ENCODE results near the gene SPO11. TPM values are rescaled to one million over a fixed set of nuclear protein-coding genes. Genes with fewer than 3 reads are reported as not detected.

Gene SPO11
- total and polyA plus RNA-seq, 2 of the 13 experiments (the other 11 are each of a cell fraction or from before 2014, with no cell fraction given): not detected

DNA sequence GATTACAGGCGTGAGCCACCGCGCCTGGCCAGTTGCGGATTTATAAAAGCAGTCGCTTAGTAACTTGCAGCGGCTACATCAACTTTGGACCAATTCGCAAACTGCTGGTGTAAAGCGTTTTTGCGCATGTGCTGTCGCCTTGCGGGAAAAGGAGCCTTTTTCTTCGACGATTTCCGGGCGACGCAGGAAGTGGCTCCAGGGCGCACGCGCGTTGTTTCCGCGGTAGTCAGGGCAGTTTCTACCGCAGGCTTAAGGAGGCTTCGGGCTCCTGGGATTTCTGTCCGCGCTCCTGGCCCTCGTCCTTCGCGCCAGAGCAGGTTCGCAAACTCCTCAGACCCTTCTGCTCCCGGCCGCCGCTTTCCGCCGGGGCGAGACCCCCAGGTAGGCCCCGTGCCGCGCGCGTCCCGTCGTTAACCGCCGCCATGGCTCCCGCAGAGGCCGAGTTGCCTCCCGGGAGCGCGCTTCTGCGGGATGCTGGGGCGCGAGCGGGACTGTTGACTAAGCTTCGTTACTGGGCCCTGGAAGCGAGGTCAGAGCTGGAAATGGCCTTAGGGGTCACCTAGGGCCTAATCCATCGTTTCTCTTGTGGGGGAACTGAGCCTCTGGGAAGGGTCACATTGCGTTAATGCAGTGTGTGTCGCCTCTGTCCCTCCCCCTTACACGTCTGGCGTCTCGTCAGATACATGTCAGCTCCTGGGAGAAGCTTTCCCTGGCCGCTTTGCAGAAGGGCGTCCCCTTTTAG, 21.6 kb downstream of the SPO11 start, which contains the start of gene RAE1 (continued):
- peak; percentile 86; the same call in 1 of the 2 replicates for TF ChIP-seq ZBTB4 (CRISPR knock-in tag; IDR thresholded peaks at IDR 0.05; ENCODE audit: borderline replicate concordance)
- TF ChIP-seq, protein P1, sequence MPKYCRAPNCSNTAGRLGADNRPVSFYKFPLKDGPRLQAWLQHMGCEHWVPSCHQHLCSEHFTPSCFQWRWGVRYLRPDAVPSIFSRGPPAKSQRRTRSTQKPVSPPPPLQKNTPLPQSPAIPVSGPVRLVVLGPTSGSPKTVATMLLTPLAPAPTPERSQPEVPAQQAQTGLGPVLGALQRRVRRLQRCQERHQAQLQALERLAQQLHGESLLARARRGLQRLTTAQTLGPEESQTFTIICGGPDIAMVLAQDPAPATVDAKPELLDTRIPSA (CRISPR knock-in tag; IDR thresholded peaks at IDR 0.05; ENCODE audit: borderline replicate concordance): no peak
- no peak for TF ChIP-seq ZNF382 (CRISPR knock-in tag; IDR thresholded peaks at IDR 0.05; ENCODE audit: borderline replicate concordance)
- TF ChIP-seq POLR2G (IDR thresholded peaks at IDR 0.05; ENCODE audit: low read depth, low read length): peak; percentile 98
- TF ChIP-seq, protein P2, sequence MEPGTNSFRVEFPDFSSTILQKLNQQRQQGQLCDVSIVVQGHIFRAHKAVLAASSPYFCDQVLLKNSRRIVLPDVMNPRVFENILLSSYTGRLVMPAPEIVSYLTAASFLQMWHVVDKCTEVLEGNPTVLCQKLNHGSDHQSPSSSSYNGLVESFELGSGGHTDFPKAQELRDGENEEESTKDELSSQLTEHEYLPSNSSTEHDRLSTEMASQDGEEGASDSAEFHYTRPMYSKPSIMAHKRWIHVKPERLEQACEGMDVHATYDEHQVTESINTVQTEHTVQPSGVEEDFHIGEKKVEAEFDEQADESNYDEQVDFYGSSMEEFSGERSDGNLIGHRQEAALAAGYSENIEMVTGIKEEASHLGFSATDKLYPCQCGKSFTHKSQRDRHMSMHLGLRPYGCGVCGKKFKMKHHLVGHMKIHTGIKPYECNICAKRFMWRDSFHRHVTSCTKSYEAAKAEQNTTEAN (CRISPR knock-in tag; conservative IDR thresholded peaks at IDR 0.05): 0 out of 2 replicates have a peak, but pooled peaks have one; percentile 40
- TF ChIP-seq, protein P3, sequence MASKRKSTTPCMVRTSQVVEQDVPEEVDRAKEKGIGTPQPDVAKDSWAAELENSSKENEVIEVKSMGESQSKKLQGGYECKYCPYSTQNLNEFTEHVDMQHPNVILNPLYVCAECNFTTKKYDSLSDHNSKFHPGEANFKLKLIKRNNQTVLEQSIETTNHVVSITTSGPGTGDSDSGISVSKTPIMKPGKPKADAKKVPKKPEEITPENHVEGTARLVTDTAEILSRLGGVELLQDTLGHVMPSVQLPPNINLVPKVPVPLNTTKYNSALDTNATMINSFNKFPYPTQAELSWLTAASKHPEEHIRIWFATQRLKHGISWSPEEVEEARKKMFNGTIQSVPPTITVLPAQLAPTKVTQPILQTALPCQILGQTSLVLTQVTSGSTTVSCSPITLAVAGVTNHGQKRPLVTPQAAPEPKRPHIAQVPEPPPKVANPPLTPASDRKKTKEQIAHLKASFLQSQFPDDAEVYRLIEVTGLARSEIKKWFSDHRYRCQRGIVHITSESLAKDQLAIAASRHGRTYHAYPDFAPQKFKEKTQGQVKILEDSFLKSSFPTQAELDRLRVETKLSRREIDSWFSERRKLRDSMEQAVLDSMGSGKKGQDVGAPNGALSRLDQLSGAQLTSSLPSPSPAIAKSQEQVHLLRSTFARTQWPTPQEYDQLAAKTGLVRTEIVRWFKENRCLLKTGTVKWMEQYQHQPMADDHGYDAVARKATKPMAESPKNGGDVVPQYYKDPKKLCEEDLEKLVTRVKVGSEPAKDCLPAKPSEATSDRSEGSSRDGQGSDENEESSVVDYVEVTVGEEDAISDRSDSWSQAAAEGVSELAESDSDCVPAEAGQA (IDR thresholded peaks at IDR 0.05; ENCODE audit: low read depth): peak; percentile 80; the same call in 1 of the 2 replicates
- TF ChIP-seq, protein P3 (CRISPR knock-in tag; IDR thresholded peaks at IDR 0.05; ENCODE audit: borderline replicate concordance): no peak
- TF ChIP-seq, protein P4, sequence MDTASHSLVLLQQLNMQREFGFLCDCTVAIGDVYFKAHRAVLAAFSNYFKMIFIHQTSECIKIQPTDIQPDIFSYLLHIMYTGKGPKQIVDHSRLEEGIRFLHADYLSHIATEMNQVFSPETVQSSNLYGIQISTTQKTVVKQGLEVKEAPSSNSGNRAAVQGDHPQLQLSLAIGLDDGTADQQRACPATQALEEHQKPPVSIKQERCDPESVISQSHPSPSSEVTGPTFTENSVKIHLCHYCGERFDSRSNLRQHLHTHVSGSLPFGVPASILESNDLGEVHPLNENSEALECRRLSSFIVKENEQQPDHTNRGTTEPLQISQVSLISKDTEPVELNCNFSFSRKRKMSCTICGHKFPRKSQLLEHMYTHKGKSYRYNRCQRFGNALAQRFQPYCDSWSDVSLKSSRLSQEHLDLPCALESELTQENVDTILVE (CRISPR knock-in tag; IDR thresholded peaks at IDR 0.05): 0 out of 2 replicates have a peak, but pooled peaks have one; percentile 59
- no peak for TF ChIP-seq NR2F6 (IDR thresholded peaks at IDR 0.05)
- TF ChIP-seq NR2F6 (CRISPR knock-in tag; IDR thresholded peaks at IDR 0.05): no peak; the same call in 1 of the 2 replicates
- no peak for TF ChIP-seq ZNF180 (CRISPR knock-in tag; IDR thresholded peaks at IDR 0.05; ENCODE audit: borderline replicate concordance, low read depth)
- no peak for TF ChIP-seq KLF9 (CRISPR knock-in tag; IDR thresholded peaks at IDR 0.05; ENCODE audit: low read depth)
- TF ChIP-seq ZNF264 (CRISPR knock-in tag; IDR thresholded peaks at IDR 0.05): no peak
- TF ChIP-seq ZNF230 (CRISPR knock-in tag; IDR thresholded peaks at IDR 0.05): no peak; the same call in none of the 2 replicates
- no peak for TF ChIP-seq SYNCRIP (IDR thresholded peaks at IDR 0.05; ENCODE audit: insufficient read depth, low read depth, low read length)
